Activated CD4-positive, alpha-beta T cell treated with anti-CD3 and anti-CD28 coated beads, Interleukin-10, Interleukin-2, amounts not matched to agents 100 ng/mL and 50 ng/mL, durations not matched to agents 16 hours and 8 hours (primary cell): Measurements from ENCODE around the gene KIAA1217.
"Not testable (repeated sequence)": the region's sequence is repeated elsewhere in the genome, so short reads cannot be mapped to it uniquely, and the experiment has no call there.

Source experiments
- DNase-seq: peaks from one replicate; pipeline ENCODE4 v3.0.0-alpha.2; 2020

KIAA1217 gene

DNA sequence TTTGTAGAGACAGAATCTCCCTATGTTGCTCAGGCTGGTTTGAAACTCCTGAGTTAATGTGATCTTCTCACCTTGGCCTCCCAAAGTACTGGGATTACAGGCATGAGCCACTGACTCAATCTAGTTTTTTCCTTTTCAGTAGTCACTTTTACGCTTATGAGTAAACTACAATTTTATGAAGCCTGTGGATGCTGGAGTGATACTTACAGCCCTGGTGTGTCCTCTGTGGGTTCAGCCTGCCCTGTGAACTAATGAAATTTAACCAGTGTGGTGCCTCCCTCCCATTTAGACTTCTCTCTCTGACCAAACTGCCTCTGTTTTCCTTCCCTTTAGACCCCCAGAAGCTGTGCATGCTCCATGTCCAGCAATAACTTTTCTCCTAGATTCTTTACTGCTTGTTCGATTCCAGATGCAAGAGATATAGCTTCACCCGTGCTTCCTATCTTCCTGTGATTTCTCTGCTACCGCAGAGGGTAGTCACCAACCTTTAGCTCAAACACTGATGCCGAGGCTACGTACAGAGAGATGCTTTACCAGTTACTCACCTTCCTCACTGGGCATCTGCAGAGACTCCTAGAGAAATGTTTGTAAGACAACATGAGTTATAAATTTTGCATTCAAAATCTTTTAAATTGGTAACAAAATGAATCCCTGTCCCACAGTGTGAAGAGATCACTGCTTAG is 90.8 kb downstream of the KIAA1217 start:
- DNase-seq, result peak; percentile 69

GRCh38 chr10:24303522-24304310 is 94.8 kb downstream of the KIAA1217 start:
- no peak for DNase-seq

- DNase-seq, result no peak
These were observed 96.9 kb downstream of the KIAA1217 start for GRCh38 chr10:24305551-24306506.

DNA sequence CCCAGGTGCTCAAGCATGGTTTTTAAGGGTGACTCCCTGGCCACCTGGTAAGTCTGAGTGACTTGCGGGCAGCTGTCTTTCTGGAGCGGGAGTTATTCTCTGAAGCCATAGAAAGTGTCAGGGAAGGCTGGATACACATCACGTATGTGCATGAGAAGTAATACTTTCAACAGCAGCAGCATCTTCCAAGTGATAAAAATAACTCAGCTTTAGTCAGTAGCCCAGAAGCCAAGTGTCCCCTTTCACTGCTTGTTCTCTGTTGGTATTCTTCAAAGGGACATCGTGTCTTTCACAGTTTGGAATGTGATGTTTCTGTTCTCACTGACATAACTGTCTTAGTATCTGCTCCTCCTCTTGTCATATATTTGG is 97.6 kb downstream of the KIAA1217 start:
- DNase-seq, result no peak

- no peak for DNase-seq
These were observed 98.2 kb downstream of the KIAA1217 start for GRCh38 chr10:24307116-24307515.

DNA sequence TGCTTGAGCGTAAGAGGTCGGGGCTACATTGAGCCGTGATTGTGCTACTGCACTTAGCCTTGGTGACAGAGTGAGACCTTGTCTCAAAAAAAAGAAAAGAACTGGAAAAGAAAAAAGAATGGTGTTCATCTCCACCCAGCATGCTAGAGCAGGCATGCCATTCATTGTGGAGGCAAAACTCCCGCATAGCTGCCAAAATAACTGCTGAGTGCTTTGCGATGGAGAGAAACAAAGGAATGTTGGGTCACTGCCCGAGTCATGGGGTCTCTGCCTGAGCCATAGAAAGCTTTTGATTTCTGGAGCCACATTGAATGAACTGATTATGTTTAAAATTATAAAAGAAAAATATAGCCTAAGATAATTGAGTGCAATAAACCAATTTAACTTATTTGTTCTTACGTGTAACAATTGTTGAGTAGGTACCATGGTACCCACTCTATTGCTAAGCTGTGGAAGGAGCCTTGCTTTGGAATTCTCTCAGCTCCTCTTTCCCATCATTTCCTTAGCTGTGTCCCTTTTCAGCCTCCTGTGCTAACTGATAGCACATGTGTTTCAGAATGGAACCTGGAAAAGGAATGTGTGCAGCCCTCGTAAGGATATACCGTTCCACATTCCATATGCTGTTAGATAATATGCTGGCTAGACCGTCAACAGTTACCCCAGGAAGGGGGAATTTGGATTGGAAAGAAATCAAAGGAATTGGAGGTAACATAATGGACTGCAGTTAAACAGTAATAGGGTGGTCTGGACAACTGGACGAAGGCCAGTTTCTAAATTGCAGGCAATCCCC is 99.0 kb downstream of the KIAA1217 start:
- no peak for DNase-seq

DNA sequence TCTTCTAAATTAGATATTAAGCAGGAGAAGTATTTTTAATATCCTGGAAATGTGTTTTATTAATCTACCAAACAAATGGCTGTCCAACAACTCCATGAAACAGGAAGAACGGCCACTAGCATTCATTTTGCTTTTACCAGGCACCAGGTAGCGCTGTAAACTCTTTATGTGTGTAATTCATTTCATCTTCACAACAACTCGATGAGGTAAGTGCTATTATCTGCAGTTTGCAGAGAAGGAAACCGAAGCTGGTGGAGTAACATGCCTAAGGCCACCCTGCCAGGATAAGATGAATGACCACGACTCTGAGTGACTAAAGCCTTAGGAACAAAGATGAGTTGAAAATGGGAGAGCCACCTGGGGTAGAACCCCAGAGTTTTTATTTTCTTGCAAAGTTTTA is 101.2 kb downstream of the KIAA1217 start:
- DNase-seq, result no peak

DNA sequence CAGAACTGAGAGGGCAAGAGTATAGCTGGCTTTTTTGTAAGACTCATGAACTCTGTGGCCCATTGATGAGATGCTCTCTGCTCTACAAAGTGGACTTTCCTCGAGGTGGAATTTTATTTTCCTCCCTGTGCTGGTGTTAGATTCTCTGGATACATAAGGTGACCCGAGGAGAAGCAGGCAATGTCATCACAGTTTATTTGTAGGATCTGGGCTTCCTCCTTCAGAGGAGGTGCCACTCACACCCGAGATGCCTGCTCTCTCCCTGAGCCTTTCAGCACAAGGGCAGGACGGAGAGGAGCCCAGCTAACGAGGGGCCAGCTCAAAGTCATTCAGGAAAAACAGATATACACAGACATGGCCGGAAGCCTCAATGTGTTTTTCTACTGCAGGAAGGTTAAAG is 103.0 kb downstream of the KIAA1217 start:
- no peak for DNase-seq

DNA sequence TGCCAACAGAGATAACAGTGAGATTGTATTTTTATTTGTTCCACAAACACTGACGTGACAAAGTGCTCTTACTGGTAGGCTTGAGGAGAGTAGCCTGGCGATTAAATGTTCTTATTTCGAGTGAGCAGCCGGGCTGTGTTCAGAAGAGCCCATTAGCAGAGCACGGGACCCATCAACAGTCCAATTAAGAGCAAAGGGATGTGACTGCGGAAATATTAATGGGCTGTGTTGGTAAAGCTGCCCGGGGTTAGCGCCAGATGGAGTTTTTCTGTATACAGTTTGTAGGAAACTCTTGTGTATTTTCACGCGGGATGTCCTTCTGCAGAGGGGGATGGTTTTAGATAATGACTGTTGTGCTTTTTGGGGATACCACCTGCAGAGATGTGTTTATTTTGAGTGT is 104.3 kb downstream of the KIAA1217 start:
- DNase-seq, result no peak

GRCh38 chr10:24315211-24315610 is 106.3 kb downstream of the KIAA1217 start:
- DNase-seq, result no peak

GRCh38 chr10:24318517-24318916 is 109.6 kb downstream of the KIAA1217 start:
- no peak for DNase-seq

DNA sequence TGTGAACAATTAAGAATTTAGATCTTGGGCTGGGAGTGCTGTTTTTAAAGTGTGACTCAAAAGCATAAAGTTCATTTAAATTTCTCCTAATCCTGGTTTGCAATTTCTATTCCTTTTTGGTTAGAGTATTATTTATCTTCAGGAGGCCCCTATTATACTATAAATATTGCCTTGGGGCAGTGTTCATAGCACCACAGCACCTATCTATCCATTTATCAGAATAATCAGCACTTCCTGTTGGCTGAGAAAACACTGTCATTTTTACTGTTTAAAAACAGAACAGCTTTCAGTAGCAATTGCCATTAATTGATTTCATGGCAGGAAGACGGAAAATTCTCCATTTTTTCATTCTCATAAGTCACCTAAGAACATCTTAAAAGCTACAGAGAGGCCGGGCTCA is 111.4 kb downstream of the KIAA1217 start:
- DNase-seq, result no peak

GRCh38 chr10:24324651-24325050 is 115.7 kb downstream of the KIAA1217 start:
- DNase-seq, result no peak

DNA sequence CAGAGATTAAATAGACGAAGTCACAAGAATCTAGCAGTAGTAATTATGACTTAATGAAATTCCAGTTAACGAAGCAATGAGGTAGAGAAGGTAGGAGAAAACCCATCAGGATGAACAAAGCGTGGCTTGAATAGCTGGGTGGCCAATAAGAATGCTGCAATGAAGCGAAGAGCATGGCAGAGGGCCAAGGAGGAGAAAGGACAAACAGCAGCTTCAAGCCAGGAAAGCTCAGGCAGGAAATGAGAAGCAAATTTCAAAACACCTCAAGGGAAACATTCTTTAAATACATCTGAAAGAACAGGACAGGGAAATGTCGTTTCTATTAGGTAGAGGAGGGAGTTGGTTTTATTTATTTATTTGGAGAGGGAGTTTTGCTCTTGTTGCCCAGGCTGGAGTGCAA is 122.5 kb downstream of the KIAA1217 start:
- DNase-seq, result no peak

DNA sequence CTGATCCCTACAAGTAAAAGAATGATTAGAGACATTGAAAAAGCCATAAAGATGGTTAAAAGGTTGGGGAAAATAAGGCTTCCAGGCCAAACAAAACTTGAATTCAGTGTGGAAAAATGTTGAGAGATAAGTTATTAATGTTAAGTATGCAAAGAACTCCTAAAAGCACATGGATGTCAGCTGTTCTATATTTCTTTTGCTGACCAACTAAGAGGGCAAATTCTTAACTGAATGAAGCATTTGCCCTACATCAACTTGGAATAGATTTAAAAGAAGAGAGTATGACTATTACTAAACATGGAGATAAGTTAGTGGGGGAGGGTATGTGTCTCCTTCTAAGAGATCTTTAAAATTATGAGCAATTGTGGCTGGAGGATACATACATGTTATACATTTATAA is 124.8 kb downstream of the KIAA1217 start:
- no peak for DNase-seq

- DNase-seq, result no peak
These were observed 125.5 kb downstream of the KIAA1217 start for GRCh38 chr10:24334279-24334939.

DNA sequence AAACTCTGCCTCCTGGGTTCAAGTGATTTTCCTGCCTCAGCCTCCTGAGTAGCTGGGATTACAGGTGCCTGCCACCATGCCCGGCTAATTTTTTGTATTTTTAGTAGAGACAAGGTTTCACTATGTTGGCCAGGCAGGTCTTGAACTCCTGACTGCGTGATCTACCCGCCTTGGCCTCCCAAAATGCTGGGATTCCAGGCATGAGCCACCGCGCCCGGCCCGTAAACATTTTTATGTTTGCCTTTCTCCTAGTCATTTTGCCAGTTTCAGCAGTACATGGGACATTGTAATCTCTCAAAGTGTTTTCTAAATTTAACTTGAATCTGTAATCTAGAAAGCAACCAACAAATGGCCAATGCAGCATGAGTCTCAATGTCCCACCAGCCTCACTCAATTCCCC is 128.8 kb downstream of the KIAA1217 start:
- DNase-seq, result not testable (repeated sequence)

DNA sequence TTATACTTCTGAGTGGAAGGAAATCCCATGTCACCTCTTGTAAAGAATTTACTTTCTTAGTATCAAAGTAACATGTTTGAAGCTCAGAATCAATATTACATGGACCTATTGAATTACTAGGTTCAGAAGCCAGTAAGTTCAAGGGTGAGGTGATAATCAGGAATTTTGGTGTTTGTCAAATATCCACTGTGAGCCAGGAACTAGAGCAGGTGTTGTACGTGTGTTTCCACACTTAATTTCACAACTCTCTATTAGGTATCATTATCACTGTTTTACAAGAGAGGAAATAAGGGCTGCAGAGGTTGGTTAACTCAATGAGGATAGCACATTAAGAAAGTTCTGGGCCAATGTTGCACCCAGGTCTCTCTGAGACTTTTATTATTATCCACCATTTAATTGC is 130.4 kb downstream of the KIAA1217 start:
- DNase-seq, result no peak

- no peak for DNase-seq
These were observed 131.5 kb downstream of the KIAA1217 start for GRCh38 chr10:24340446-24340845.

GRCh38 chr10:24340883-24341282 is 131.9 kb downstream of the KIAA1217 start:
- no peak for DNase-seq

DNA sequence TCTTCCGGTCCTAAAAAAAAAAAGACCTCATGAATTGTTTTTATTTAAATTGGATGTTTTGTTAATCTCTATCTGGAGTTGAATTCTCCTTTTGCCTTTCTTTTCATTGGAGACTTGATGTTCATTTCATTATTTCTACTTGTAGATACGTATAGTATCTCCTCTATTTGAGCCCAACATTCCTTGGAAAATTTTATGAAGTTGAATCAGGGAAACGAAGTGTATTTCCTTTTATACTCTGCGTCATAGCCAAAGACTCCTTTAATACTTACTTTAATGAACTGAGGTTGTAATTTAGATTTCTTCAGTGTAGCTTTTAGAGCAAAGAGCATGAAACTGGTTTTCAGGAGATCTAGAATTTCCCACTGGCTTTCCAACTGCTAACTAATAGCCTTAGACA is 132.4 kb downstream of the KIAA1217 start:
- no peak for DNase-seq

DNA sequence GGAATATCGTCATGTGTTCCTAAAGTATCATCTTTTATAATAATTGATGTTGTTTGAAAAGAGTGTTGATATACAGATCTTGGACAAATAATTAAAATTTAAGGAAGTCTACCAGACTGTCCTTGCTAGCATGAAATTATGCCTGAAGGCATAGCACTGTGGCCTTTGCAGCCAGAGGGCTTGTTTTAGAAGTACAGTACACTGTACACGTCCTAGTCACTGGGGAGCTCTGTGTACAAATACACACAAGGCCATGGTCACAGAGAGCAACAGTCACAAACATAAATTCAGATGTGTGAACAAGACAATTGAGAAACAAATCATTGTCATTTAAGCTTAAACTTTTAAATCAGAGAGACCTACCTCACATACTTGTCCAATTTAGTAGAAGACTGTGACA is 133.0 kb downstream of the KIAA1217 start:
- no peak for DNase-seq
